ENCODE data around the gene MYRFL.

Gene MYRFL

DNA sequence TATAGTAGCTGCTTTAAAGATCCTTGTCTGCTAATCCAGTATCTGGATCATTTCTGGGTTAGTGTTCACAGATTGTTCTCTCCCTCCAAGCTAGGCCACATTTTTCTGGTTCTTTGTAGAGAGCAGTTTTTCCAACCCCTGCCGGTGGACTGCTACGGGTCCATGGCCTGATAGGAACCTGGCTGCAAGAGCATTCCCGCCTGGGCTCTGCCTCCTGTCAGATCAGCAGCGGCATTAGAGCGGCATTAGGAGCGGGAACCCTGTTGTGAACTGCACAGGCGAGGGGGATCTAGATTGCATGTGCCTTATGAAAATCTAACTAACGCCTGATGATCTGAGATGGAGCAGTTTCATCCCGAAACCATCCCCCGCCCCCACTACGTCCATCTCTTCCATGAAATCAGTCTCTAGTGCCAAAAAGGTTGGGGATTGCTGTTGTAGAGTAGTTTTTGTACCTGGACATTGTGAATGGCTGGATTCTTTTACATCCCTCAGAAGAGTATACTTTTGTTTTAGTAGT lies 50.4 kb downstream of the MYRFL start:
- in situ Hi-C loops (cut with MboI; ENCODE audit: low pct_unique_long_range_greater_than_20kb, low sequenced_read_pairs, unreplicated experiment), result no loop called here
- TF ChIP-seq, protein P1, sequence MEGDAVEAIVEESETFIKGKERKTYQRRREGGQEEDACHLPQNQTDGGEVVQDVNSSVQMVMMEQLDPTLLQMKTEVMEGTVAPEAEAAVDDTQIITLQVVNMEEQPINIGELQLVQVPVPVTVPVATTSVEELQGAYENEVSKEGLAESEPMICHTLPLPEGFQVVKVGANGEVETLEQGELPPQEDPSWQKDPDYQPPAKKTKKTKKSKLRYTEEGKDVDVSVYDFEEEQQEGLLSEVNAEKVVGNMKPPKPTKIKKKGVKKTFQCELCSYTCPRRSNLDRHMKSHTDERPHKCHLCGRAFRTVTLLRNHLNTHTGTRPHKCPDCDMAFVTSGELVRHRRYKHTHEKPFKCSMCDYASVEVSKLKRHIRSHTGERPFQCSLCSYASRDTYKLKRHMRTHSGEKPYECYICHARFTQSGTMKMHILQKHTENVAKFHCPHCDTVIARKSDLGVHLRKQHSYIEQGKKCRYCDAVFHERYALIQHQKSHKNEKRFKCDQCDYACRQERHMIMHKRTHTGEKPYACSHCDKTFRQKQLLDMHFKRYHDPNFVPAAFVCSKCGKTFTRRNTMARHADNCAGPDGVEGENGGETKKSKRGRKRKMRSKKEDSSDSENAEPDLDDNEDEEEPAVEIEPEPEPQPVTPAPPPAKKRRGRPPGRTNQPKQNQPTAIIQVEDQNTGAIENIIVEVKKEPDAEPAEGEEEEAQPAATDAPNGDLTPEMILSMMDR (IDR thresholded peaks at IDR 0.05; ENCODE audit: extremely low read depth, insufficient read depth, missing control alignments), result no peak
- DNase-seq (ENCODE audit: low spot score), result no peak

GRCh38 chr12:69879007-69879960 lies 54.3 kb downstream of the MYRFL start:
- TF ChIP-seq, protein P1 (IDR thresholded peaks at IDR 0.05; ENCODE audit: extremely low read depth, insufficient read depth, missing control alignments), result peak; percentile 91
- in situ Hi-C loops (cut with MboI; ENCODE audit: low pct_unique_long_range_greater_than_20kb, low sequenced_read_pairs, unreplicated experiment), result no loop called here
- peak; percentile 70 for DNase-seq (ENCODE audit: low spot score)

- DNase-seq (ENCODE audit: low spot score), result no peak
- in situ Hi-C loops (cut with MboI; ENCODE audit: low pct_unique_long_range_greater_than_20kb, low sequenced_read_pairs, unreplicated experiment), result loop anchor here (10.0 kb wide), 1 partner anchor 844 kb away; no protein-coding TSS in a partner anchor
Measured at GRCh38 chr12:69880571-69880970, 55.5 kb downstream of the MYRFL start.

DNA sequence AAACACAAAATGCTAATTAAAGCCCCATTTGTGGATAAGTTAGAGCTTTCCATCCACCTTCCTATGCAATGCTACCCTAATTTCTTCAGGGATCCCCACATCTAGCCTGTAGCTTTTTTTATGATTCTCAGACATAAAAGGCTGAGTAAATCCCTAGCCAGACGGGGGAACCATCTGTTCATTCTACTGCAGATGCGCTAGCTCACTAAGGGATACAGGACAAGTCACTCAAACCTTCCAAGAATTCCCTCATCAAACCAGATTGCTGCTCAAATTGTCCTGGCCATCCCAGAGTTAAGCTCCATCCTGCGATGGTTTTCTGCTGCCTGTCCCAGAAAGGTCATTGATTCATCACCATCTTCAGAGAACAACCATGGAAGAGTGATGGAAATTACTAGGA lies 56.7 kb downstream of the MYRFL start:
- TF ChIP-seq, protein P1 (IDR thresholded peaks at IDR 0.05; ENCODE audit: extremely low read depth, insufficient read depth, missing control alignments), result no peak
- no peak for DNase-seq (ENCODE audit: low spot score)
- in situ Hi-C loops (cut with MboI; ENCODE audit: low pct_unique_long_range_greater_than_20kb, low sequenced_read_pairs, unreplicated experiment), result loop anchor here (10.0 kb wide), 1 partner anchor 843 kb away; no protein-coding TSS in a partner anchor

More at GRCh38 chr12:69880571-69880970, 55.5 kb downstream of the MYRFL start:
- TF ChIP-seq, protein P1 (IDR thresholded peaks at IDR 0.05; ENCODE audit: extremely low read depth, insufficient read depth, missing control alignments), result no peak

DNA sequence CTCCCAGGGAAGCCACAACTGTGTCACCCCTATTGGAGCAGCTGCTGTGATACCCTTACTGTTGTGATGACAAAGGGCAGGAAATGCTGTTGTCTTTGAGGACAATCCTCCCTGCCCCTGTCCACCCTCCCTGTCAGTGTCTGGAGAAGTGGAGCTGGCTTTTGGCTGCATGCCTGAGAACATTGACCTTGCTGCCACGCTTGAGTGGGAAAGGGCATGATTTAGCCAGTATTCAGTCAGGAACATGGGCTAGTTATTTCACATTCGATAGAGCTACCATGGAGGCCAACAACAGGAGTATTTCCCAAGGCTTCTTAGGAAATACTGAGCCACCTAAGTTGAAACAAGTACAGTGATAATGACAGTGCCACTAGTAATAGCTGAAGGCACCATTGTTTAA lies 59.4 kb downstream of the MYRFL start:
- in situ Hi-C loops (cut with MboI; ENCODE audit: low pct_unique_long_range_greater_than_20kb, low sequenced_read_pairs, unreplicated experiment), result loop anchor here (10.0 kb wide), 1 partner anchor 840 kb away; no protein-coding TSS in a partner anchor
- TF ChIP-seq, protein P1 (IDR thresholded peaks at IDR 0.05; ENCODE audit: extremely low read depth, insufficient read depth, missing control alignments), result no peak
- no peak for DNase-seq (ENCODE audit: low spot score)

GRCh38 chr12:69885658-69886057 lies 60.6 kb downstream of the MYRFL start:
- in situ Hi-C loops (cut with MboI; ENCODE audit: low pct_unique_long_range_greater_than_20kb, low sequenced_read_pairs, unreplicated experiment), result loop anchor here (10.0 kb wide), 1 partner anchor 839 kb away; no protein-coding TSS in a partner anchor
- DNase-seq (ENCODE audit: low spot score), result peak; percentile 25
- TF ChIP-seq, protein P1 (IDR thresholded peaks at IDR 0.05; ENCODE audit: extremely low read depth, insufficient read depth, missing control alignments), result no peak
